GM19025 (cell line): ENCODE measurements around the gene MORF4L2.
A peak's percentile ranks its signal among the peaks of the same experiment; 100 is the strongest.

Source experiments
- ATAC-seq: cut with Tn5 transposase; IDR thresholded peaks from one replicate; pipeline ENCODE4 v1.9.1; 2021; ENCODE audit warnings: mild to moderate bottlenecking, low read depth, moderate library complexity; ENCODE audit not compliant: unreplicated experiment

MORF4L2 gene

GRCh38 chrX:103686199-103687072, at the start of gene MORF4L2:
Gene MORF4L2 (minus strand): TSS chrX:103686699. CDS start chrX:103677027, 9,672 bp downstream.
- peak; percentile 88 for ATAC-seq

DNA sequence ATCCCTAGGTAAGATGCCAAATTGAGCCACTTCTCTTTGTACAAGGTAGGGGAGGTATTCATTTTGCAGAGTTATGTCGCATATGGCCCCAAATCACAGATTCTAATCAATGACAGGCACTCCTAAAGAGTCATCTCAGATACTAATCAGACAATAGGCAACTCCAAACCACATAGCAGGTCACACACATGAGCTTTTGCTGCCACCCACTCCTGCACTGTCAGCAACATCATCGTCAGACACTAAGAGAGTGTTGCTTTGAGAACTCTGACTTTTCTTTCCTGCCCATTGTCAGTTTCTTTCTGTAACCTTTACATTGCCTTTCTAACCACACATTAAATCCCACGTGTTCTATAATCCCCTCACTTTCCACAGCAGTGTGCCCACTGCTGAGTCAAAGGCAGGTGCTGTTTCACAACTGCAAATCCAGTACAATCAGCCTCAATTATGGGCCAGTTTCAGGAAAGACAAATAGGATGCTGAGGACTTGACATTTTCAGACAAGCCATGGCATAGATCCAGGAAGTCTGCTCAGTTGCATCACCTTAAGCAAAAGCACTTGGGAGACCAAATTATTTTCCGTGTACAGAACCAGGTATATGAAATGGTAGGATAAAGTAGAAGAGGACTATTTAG, 47.7 kb upstream of the MORF4L2 start:
- no peak for ATAC-seq

DNA sequence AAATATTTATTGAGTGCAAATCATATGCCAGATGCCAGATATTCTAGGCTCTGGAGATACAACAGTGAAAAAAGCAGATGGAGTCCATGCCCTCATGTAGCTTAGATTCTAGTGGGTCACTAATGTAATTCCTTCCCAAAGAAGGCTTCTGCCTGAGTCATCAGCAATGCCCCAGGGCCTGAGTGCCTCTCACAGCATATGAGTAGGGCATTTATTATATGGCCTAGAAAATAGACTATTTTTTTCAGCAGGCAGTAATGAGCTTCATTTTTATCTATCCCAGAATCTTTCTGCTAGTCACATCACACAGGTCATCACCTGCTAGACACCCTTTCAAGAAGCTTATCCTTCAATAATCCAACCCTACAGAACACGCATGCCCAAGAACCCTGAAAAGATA, 46.5 kb upstream of the MORF4L2 start:
- no peak for ATAC-seq

DNA sequence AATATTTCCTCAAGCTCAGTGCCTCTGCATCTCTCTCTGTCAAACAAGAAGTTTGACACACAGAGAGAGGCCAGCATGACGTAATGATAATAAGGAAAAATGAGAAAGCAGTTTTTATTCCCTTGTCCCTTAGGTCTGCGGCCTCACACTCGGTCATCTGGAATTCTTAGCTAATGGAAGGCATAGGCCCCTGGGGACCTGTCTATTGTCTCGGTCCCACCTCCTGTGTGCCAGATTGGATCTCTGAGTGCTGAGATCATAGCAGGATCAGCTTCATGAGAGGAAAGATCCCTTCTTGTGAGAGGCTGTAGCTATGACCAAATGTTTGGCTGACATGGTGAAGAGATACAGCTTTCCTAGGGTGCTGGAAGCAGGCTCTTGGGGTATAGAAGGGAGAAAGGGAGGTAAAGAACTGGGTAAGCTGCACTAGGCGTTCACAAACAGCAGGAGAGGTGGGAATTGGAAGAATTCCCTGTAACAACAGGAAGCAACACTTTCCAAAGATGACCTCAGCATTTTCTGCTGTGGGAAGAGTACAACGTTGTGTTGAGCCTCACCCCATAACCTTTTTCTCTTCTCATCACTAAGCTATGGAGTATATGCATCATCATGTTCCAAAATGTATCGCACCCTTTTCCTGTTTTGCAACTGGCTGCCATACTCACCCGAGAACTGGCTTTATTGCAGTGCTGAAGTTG, 44.4 kb upstream of the MORF4L2 start:
- ATAC-seq, result no peak

DNA sequence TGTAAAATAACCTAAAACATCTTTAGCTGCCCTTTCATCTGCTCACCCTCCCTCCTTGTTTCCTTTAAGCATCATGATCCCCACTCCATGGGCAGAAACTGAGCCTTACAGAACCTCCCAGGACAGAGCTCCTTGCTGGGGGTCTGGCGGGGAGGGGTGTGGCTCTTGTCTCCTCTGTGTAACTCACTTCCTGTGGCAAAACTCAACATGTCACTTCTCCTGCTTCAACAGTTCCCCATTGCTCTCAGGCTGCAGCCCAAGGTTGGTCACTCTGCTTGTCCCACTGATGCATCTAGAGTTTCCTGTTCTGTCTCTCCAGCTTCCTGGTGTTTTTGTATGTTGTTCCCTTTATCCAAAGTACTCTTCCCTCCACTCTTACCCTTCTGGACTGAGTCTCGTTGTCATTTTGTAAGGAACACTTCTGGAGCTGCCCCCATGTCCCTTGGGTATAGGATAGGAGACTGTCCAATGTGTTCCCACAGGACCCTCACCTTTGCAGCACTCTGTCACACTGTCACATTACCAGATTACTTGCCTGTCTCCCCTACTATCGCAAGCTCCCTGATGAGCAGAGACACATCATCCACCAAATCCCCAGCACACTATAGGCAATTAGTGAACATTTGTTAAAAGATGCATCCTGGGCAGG, 43.8 kb upstream of the MORF4L2 start:
- no peak for ATAC-seq

- ATAC-seq, result no peak
Observed at GRCh38 chrX:103729015-103729414, 42.5 kb upstream of the MORF4L2 start.

DNA sequence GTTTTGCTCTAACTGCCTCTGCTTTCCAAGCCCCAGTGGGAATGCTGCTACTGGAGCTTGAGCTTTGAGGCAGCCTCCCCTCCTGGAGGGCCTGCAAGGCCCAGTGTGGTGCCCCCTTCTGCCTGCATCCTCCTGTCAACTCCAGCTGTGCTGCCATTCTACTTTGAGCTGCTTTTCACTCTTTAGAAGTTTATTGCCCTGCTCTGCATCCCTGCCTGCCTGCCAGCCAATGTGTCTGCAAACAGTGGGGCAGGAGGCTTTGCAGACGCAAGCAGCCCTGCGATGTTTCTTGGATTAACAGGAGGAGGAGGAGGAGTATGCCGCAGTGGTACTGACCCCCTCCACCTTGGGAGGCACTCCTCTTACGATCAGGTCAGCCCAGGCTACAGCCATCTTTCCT, 40.6 kb upstream of the MORF4L2 start:
- no peak for ATAC-seq

DNA sequence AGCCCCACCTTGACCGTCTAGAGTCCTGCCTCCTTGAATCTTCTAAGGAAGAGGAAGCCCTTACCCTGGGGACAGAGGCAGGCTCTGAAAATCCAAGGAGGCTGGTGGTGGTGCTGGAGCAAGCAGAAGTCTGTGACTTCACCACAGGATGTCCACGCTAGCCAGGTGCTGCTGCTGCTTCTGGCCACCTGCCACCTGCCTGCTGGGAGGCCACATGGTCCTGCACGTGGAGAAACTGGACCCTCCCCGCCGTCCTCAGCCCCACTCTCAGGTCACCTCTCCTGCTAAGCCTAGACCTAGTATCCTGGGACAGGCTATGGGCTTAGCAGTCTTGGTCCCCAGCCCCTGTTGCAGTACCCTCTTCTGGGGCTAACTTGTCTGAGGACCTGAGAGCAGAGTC, 40.0 kb upstream of the MORF4L2 start:
- no peak for ATAC-seq

- ATAC-seq, result no peak
Observed at GRCh38 chrX:103722505-103722904, 36.0 kb upstream of the MORF4L2 start.

- ATAC-seq, result no peak
Observed at GRCh38 chrX:103718120-103718519, 31.6 kb upstream of the MORF4L2 start.

GRCh38 chrX:103716962-103717361, 30.5 kb upstream of the MORF4L2 start:
- ATAC-seq, result no peak

GRCh38 chrX:103710609-103711008, 24.1 kb upstream of the MORF4L2 start, which contains the start of gene TMEM31:
Gene TMEM31 (plus strand): TSS chrX:103710909. CDS start chrX:103712259, 1,350 bp downstream.
- ATAC-seq, result no peak

- no peak for ATAC-seq
Observed at GRCh38 chrX:103704863-103705262, 18.4 kb upstream of the MORF4L2 start.

- ATAC-seq, result no peak
Observed at GRCh38 chrX:103699243-103699642, 12.7 kb upstream of the MORF4L2 start.

DNA sequence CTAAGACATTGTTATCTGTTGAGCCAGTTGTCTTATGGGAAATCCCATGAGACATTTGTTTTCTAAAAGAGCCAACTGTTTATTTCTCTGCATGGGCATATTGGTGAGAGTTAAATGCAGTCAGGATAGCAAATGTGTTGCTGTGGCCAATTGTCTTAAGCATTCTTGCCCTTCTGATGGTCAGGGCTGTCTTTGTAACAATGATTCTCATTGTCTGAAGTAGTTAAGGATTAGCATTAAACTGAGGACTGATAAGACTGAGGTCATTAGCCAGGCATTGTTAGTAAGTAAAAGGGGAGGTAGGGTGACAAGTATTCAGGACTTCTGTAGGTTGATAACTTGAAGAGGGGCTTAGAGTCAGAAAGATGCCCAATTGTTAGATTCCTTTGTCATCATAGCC, 11.2 kb upstream of the MORF4L2 start:
- no peak for ATAC-seq

DNA sequence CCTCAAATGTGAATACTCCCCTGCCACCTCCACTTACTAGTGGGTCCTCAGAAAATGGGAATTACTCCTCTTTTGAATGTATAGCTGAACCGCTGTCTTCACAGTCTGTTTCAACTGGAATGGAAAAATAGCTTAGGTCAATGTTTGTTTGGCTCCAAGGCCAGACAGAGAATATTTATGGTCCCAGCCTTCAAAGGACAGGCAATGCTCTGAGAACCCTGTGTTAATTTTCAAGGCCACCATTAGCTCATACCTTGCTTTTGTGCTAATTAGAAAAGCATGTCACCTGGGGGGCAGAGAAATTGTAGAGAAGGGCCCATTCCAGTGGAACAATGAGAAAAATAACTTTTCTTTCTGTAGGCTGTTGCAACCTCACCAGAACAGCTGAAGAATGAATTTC, 4.6 kb upstream of the MORF4L2 start:
- ATAC-seq, result no peak

GRCh38 chrX:103688946-103689345, 2.4 kb upstream of the MORF4L2 start:
- no peak for ATAC-seq

DNA sequence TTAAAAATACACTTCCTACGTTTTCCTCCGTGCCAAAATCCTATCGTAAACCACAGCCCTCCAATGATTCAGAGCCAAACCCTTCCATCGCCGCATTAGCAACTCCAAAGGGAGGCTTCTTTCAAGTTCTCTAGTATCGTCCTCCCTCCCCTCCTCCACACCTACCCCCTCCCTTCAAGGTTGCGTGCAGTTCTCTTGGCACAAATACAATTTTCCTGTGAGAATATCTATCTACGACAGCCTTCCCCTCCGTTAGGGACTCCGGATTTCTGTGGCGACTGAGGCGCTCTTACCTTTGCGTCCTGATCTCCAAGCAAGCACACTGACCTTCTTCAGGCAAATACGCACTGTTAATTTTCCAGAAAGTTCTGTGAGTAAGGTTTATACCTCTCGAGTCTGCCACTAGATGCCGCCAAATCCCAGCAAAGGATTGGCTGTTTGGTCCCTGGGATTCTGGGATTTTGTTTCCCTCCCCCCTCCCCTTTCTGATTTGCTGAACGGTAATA, 1.2 kb upstream of the MORF4L2 start:
- ATAC-seq, result no peak

DNA sequence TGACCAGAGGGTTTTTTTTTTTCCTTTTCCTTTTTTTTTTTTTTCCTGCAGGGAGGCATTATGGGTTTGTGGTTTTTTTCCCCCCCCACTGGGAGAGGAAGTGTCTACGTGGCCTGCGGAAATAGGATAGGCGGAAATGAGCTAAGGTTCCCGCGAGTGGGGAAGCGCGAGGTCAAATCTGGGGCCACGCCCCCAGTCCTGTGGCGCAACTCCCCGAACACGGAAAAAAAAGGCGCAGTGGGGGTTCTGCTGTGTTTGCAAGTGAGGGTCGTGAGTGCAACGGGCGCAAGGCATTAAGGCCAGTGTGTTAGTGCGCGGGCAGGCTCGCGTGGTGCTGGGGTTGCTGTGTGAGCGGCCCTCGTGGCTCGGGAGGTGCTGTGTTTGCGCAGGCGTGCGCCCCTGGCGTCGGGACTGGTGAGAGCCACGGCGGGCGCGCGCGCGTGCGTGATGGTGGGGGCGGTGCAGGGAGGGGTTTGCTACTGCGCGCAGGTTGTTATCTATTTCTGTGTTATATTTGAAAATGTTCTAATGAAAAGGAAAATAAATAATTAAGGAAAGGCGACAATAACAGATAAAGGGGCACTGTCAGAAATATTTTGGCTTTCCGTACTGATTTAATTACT, 685 bp upstream of the MORF4L2 start:
- ATAC-seq, result peak; percentile 47

GRCh38 chrX:103685396-103685795, 1.1 kb downstream of the MORF4L2 start:
- no peak for ATAC-seq
